ENCODE data around the gene SMG6.

The SMG6 gene

DNA sequence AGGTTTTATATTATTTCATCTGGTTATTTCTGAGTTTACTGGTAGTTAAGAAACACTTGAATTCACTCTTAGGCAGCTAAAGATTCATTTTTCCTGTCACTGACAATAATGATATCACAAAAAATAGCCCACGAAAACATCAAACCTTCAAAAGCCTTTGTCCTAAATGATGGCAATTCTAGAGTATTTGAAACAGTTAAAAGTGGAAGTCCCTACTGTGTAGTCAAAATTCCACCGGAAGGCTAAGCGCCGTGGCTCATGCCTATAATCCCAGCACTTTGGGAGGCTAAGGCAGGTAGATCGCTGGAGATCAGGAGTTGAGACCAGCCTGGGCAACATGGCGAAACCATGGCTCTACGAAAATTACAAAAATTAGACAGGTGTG lies 145.2 kb downstream of the SMG6 start:
- H3K4me3 ChIP-seq (ENCODE audit: low read depth, low read length): no peak overlapping the region
- TF ChIP-seq, protein P1, sequence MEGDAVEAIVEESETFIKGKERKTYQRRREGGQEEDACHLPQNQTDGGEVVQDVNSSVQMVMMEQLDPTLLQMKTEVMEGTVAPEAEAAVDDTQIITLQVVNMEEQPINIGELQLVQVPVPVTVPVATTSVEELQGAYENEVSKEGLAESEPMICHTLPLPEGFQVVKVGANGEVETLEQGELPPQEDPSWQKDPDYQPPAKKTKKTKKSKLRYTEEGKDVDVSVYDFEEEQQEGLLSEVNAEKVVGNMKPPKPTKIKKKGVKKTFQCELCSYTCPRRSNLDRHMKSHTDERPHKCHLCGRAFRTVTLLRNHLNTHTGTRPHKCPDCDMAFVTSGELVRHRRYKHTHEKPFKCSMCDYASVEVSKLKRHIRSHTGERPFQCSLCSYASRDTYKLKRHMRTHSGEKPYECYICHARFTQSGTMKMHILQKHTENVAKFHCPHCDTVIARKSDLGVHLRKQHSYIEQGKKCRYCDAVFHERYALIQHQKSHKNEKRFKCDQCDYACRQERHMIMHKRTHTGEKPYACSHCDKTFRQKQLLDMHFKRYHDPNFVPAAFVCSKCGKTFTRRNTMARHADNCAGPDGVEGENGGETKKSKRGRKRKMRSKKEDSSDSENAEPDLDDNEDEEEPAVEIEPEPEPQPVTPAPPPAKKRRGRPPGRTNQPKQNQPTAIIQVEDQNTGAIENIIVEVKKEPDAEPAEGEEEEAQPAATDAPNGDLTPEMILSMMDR (IDR thresholded peaks at IDR 0.05; ENCODE audit: low read depth, low read length): no peak

DNA sequence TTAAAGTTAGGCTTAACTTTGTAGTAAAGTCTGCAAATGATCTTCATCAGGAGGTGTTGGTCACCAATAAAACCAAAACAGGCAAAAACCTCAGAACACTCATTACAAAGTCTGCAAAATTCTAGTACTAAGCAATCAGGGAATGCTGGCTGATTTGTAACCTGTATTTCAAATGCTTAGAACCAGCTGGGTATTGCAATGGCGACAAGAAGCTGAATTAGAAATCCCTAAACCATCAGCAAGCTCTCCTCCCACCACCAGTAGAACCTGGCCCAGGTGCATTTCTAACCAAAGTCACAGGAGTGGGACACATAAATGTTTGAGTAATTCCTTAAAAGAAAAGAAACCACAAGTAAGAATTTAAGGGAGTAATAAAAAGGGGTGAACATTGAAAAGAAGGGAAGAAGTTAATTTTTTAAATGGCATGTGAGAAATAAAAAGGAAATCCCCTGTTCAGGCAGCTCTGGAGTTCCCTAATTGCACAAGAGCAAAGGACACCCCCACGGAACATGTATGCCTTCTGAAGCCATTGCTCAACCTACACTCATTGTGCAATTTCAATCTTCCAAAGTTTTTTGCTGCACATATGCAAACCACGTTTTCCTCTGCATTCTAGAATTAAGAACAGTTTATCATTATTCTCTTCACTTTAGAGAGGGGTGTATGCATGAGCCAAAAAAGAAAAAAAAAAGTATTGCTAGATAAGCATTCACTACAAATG lies 145.8 kb downstream of the SMG6 start:
- TF ChIP-seq, protein P1 (IDR thresholded peaks at IDR 0.05; ENCODE audit: low read depth, low read length): no peak
- no peak overlapping the region for H3K4me3 ChIP-seq (ENCODE audit: low read depth, low read length)

DNA sequence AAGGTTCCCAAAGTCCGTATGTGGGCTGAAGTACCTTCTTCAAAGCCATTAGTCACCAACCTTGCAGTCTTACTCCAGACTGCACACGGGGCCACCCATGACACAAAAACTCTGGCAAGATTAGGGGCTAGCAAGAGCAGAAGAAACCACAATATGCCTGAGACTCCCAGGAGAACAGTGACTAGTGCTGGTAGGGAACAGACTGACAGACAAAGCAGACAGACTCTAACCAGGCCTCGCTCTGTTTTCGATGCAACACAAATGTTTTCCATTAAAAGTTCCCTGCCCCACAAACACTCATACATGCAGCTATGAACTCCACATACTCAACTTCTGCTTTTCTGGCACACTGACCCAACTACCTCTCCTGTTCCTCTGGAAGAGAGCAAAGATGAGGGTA lies 146.5 kb downstream of the SMG6 start:
- H3K4me3 ChIP-seq (ENCODE audit: low read depth, low read length): no peak overlapping the region
- TF ChIP-seq, protein P1 (IDR thresholded peaks at IDR 0.05; ENCODE audit: low read depth, low read length): no peak

DNA sequence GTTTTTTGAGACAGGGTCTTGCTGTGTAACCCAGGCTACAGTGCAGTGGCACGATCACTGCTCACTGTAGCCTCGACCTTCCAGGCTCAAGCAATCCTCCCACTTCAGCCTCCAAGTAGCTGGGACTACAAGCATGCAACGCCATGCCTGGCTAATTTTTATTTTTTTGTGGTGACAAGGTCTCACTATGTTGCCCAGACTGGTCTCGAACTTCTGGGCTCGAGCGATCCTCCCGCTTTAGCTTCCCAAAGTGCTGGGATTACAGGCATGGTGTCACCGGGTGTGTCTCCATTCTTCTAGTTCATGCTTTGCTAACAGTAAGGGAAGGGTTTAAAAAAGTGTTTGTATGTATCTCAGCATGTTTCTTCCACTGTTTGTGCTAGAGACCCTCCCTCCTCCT lies 146.9 kb downstream of the SMG6 start:
- H3K4me3 ChIP-seq (ENCODE audit: low read depth, low read length): no peak overlapping the region
- TF ChIP-seq, protein P1 (IDR thresholded peaks at IDR 0.05; ENCODE audit: low read depth, low read length): no peak

DNA sequence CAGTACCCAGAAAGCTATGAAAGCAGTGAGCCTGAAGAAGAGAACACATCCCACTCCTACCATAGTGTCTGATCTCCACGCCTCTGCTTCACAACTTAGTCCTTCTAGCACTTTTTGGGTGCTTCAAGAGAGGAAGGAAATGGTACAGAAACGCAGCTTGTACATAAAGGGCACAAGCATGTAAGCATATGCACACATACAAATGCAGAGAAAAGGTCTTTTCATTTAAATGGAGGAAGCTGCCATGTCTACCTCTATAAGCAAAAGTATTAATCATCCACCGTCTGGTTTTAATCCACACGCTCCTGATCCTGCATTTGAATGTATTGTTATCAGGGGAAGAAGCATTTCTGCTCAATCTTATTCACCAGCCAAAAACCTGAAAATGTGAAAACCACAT lies 148.0 kb downstream of the SMG6 start:
- TF ChIP-seq, protein P1 (IDR thresholded peaks at IDR 0.05; ENCODE audit: low read depth, low read length): no peak
- H3K4me3 ChIP-seq (ENCODE audit: low read depth, low read length): no peak overlapping the region

DNA sequence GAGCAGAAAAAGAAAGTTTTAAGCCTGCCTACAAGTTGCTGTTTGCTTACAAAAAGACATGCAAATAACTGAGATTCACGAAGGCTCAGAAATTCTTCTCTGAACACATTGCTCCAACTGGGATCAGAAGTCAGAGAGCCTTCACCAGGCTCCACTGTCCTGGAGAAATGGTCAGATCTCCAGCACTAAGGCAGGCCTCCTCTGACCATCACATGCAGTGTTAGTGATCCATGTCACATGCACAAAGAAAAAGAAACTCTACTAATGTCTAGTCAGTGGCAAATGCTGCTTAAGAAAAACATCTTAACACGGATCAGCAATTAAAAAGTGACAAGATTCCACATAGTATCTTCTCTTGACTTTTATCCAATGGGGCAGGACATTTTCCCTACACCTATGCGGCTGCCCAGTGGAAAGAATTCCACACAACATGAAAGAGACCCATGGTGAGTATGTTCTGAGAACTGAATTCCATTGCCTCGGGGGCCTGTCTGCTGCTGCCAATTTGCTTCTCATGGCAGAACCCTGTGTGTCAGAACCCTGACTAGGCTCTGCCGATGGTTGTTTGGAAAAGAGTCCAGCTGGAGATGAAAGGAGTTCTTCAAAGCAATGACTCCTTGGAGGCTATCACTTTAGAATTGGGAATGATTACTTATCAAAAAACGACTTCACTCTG lies 152.1 kb downstream of the SMG6 start:
- H3K4me3 ChIP-seq (ENCODE audit: low read depth, low read length): no peak overlapping the region
- TF ChIP-seq, protein P1 (IDR thresholded peaks at IDR 0.05; ENCODE audit: low read depth, low read length): no peak

DNA sequence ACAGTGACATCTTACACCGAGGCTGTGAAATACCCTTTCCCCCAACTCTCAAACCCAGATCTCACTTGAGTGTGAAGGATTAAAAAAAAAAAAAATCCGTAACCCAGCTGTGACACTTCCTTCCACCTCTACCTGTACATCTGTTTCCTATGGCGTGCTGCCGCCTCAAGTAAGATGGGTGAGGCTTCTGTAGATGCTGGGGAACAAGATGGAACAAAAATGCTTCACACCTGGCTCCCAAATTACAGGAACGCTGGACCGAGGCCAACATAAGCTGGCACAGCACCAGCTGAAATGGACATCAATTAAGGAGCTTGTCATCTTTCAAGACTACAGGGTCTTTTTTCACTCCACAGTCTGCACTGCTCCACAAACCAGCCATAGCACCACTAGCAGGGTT lies 152.8 kb downstream of the SMG6 start:
- TF ChIP-seq, protein P1 (IDR thresholded peaks at IDR 0.05; ENCODE audit: low read depth, low read length): no peak
- H3K4me3 ChIP-seq (ENCODE audit: low read depth, low read length): no peak overlapping the region

Measured in WI38 (cell line).